Osteocyte (in vitro differentiated cells): Measurements from ENCODE around the gene IGFBP3. TPM values are rescaled to one million over a fixed set of nuclear protein-coding genes. Genes with fewer than 3 reads are reported as not detected.

Experiments
- DNase-seq: peaks from one replicate; pipeline ENCODE4 v3.0.0; 2021; ENCODE audit warnings: mixed read lengths; ENCODE audit not compliant: unreplicated experiment; ENCODE audit errors: extremely low spot score
- H3K27ac Mint-ChIP-seq: one replicate; pipeline ENCODE4 v1.8.0; 2021; ENCODE audit warnings: mild to moderate bottlenecking, mixed read lengths; ENCODE audit not compliant: unreplicated experiment
- H3K27me3 Mint-ChIP-seq: one replicate; pipeline ENCODE4 v1.8.0; 2021; ENCODE audit warnings: mixed read lengths; ENCODE audit not compliant: unreplicated experiment
- H3K36me3 Mint-ChIP-seq: one replicate; pipeline ENCODE4 v1.8.0; 2021; ENCODE audit warnings: mixed read lengths; ENCODE audit not compliant: unreplicated experiment
- H3K4me1 Mint-ChIP-seq: one replicate; pipeline ENCODE4 v1.8.0; 2021; ENCODE audit warnings: mixed read lengths; ENCODE audit not compliant: unreplicated experiment
- H3K4me3 Mint-ChIP-seq: one replicate; pipeline ENCODE4 v1.8.0; 2021; ENCODE audit warnings: mild to moderate bottlenecking, moderate library complexity, mixed read lengths; ENCODE audit not compliant: unreplicated experiment
- H3K9me3 Mint-ChIP-seq: one replicate; pipeline ENCODE4 v1.8.0; 2021; ENCODE audit warnings: mixed read lengths; ENCODE audit not compliant: unreplicated experiment
- total RNA-seq: library from RNA; stranded (reverse); gene quantifications from 2 replicates; pipeline ENCODE4 v1.2.1, GENCODE V29; 2021
- TF ChIP-seq, protein P1 (sequence below): fragments of 200-600 bp; sonication (generic); IDR thresholded peaks from 2 replicates; pipeline ENCODE4 v1.5.0; 2021; ENCODE audit warnings: antibody characterized with exemption, mild to moderate bottlenecking, moderate library complexity

The IGFBP3 gene
- total RNA-seq, 1 donor from 2014 or later = 321 TPM

DNA sequence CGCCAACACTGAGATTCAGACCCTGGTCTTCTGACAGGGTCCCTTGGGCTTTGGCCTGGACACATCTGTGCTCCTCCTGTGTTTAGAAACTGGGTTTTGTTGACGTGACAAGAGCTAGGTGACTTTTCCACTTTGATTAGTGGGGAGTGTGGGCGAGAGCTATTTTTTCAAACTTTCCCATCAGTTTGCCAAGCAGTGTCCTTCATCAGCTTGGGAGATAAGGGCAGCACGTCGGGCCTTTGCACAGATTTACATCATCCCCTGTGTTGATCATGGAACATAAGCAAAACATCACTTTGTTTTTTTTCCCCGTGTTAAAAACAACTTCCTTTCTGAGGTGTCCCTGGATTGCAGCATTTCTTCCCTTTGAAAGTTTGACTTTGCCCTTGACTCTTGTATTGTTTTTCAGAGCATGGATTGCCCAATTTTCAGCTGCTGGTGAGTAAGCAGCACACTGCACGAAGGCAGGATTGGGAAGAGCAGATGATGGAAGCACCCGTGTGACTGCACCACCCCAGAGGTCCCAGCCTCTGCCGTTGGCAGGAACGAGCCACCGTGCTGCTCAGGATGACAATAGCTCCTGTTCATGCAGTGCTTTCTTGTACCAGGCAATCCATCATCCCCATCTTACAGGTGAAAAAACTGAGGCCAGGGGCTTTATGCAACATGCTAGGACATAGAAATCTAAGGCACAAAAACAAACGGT lies 39.2 kb downstream of the IGFBP3 start:
- Mint-ChIP-seq H3K27ac (peak overlapping the region; percentile 12), H3K9me3 (peaks cover 16% of the 10 kb centered on the region), H3K4me3 (no peak overlapping the region), H3K27me3 (no peaks in the 10 kb centered on the region), H3K4me1 (peaks cover 47% of the 10 kb centered on the region), H3K36me3 (no peaks in the 10 kb centered on the region)
- TF ChIP-seq, protein P1, sequence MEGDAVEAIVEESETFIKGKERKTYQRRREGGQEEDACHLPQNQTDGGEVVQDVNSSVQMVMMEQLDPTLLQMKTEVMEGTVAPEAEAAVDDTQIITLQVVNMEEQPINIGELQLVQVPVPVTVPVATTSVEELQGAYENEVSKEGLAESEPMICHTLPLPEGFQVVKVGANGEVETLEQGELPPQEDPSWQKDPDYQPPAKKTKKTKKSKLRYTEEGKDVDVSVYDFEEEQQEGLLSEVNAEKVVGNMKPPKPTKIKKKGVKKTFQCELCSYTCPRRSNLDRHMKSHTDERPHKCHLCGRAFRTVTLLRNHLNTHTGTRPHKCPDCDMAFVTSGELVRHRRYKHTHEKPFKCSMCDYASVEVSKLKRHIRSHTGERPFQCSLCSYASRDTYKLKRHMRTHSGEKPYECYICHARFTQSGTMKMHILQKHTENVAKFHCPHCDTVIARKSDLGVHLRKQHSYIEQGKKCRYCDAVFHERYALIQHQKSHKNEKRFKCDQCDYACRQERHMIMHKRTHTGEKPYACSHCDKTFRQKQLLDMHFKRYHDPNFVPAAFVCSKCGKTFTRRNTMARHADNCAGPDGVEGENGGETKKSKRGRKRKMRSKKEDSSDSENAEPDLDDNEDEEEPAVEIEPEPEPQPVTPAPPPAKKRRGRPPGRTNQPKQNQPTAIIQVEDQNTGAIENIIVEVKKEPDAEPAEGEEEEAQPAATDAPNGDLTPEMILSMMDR = no peak
- DNase-seq = no peak

DNA sequence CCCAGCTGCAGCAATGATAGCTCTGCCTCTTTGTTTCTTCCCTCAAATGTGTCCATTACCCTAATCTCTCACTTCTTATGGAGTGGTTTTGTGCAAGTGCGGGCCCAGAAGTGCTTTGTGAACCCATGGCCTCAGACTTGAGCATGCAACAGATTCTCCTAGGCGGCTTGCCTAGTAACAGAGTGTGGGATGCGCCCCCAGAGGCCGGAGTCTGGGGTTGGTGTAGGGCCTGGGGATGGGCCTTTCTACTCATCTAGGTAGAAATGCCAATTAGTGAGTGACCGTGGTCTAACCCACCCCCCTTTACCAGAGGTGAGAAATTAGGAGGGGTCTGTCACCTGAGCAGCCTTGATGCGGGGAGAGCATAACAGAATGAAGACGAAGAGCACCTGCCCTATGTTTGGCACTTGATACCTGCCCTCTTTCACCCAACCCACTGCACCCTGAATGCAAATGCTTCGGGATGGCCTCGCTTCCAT lies 39.8 kb downstream of the IGFBP3 start:
- Mint-ChIP-seq H3K27ac (peak overlapping the region; percentile 42), H3K4me3 (no peak overlapping the region), H3K27me3 (no peaks in the 10 kb centered on the region), H3K36me3 (no peaks in the 10 kb centered on the region), H3K4me1 (peaks cover 41% of the 10 kb centered on the region), H3K9me3 (peaks cover 16% of the 10 kb centered on the region)
- no peak for DNase-seq
- TF ChIP-seq, protein P1 = no peak

DNA sequence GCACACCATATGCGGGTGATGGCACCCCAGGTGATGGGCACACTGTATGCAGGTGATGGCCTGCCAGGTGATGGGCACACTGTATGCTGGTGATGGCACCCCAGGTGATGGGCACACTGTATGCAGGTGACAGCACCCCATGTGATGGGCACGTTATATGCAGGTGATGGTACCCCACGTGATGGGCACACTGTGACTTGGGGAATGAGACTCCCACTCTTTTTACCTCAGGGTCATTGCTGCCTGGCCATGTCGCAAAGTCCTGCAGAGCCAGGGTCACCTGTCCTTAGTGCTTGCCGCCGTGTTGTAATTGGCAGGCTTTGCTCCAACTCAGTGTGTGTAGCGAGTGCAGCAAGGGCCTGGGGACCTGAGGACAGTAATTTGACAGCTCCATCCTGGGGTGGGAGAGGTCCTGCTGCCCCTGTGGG lies 40.6 kb downstream of the IGFBP3 start:
- Mint-ChIP-seq H3K4me3 (no peak overlapping the region), H3K27ac (no peak overlapping the region), H3K9me3 (peaks cover 16% of the 10 kb centered on the region), H3K4me1 (peaks cover 33% of the 10 kb centered on the region), H3K27me3 (no peaks in the 10 kb centered on the region), H3K36me3 (no peaks in the 10 kb centered on the region)
- no peak for DNase-seq
- TF ChIP-seq, protein P1 = no peak

DNA sequence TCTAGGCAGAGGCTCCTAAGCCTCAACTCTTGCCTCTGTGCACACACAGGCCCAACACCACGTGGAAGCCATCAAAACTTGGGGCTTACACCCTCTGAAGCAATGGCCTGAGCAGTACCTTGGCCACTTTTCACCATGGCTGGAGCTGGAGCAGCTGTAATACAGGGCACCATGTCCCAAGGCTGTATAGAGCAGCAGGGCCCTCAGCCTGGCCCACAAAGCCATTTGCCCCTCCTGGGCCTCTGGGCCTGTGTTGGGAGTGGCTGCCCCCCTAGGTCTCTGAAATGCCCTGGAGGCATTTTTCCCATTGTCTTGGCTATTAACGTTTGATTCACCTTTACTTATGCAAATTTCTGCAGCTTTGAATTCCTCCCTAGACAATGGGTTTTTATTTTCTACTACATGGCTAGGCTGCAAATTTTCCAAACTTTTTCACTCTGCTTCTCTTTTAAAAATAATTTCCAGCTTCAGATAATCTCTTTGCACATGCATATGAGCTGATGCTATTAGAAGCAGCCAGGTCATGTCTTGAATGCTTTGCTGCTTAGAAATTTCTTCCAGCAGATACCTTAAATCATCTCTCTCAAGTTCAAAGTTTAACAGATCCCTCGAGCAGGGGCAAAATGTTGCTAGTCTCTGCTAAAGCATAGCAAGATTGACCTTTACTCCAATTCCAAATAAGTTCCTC lies 42.5 kb downstream of the IGFBP3 start:
- Mint-ChIP-seq H3K9me3 (peaks cover 16% of the 10 kb centered on the region), H3K36me3 (no peaks in the 10 kb centered on the region), H3K4me3 (no peak overlapping the region), H3K27me3 (no peaks in the 10 kb centered on the region), H3K4me1 (peaks cover 26% of the 10 kb centered on the region), H3K27ac (no peak overlapping the region)
- TF ChIP-seq, protein P1 = no peak
- DNase-seq = no peak

DNA sequence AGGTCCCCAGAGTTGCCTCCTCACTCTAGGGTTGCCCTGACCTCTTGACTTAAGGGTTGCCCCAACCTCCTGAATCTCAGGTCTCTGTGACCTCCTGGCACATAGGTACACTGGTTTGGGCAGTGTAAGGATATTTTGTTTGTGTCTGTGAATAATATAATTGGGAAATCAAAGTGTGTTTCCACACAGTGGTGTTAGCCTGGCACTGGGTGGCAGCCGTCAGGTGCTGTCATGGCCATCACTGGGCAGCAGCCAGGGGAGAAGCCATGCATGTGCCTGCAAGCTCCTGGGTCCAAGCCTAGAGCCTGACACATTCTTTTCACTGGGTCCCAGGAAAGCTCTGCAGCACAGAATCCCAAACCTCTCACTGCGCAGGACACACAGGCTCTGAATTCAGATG lies 44.6 kb downstream of the IGFBP3 start:
- H3K27ac Mint-ChIP-seq = no peak overlapping the region
- H3K4me1 Mint-ChIP-seq = peaks cover 13% of the 10 kb centered on the region
- peaks cover 16% of the 10 kb centered on the region for H3K9me3 Mint-ChIP-seq
- H3K27me3 Mint-ChIP-seq = no peaks in the 10 kb centered on the region
- H3K4me3 Mint-ChIP-seq = no peak overlapping the region
- H3K36me3 Mint-ChIP-seq = no peaks in the 10 kb centered on the region
- TF ChIP-seq, protein P1 = no peak
- DNase-seq = no peak
